Suprapubic skin (tissue), 4 donors: ENCODE data around the gene PLEKHD1.

Experiments
- CTCF ChIP-seq, 2 donors: fragments of 200-600 bp in 1 of 2; fragments of 450-650 bp in 1 of 2; sonication (generic) in 1 of 2; IDR thresholded peaks; one replicate each; pipeline ENCODE4 v1.5.1; 2016 to 2019; ENCODE audit warnings: antibody characterized with exemption in 2 of 2, mild to moderate bottlenecking in 1 of 2, moderate library complexity in 1 of 2
- EP300 ChIP-seq: sonication (generic); formaldehyde crosslinking; IDR thresholded peaks from one replicate; pipeline ENCODE4 v1.6.1; 2017; ENCODE audit warnings: antibody characterized with exemption
- POLR2A ChIP-seq, 2 donors: fragments of 450-650 bp; IDR thresholded peaks; one replicate each; pipeline ENCODE4 v1.6.1; 2017; ENCODE audit warnings: antibody characterized with exemption in 2 of 2, mild to moderate bottlenecking in 2 of 2, moderate library complexity in 2 of 2
- POLR2AphosphoS5 ChIP-seq, 3 donors: sonication (generic); formaldehyde crosslinking; IDR thresholded peaks; one replicate each; pipeline ENCODE4 v1.6.1; 2017; ENCODE audit warnings: antibody characterized with exemption in 3 of 3

- TF ChIP-seq POLR2A (IDR thresholded peaks at IDR 0.05) (no peak), CTCF (IDR thresholded peaks at IDR 0.05) (no peak), EP300 (no peak), POLR2AphosphoS5 (IDR thresholded peaks at IDR 0.05) (no peak)
Observed at GRCh38 chr14:69559581-69560011, 75.1 kb downstream of the PLEKHD1 start.
